NOMO-1 (cell line): Measurements from ENCODE around the gene ANKRD36.
"Not testable (repeated sequence)": the region's sequence is repeated elsewhere in the genome, so short reads cannot be mapped to it uniquely, and the experiment has no call there.

Experiments used
- DNase-seq, 2 experiments: peaks; one replicate each; lab custom pipeline; 2025; ENCODE audit not compliant: unreplicated experiment in 2 of 2; lab: John Stamatoyannopoulos, UW

ANKRD36 gene

GRCh38 chr2:97113050-97113881 lies at the start of gene ANKRD36:
Gene ANKRD36, plus strand, starts transcription at chr2:97113153. Its CDS starts 587 bp downstream, at chr2:97113740.
- DNase-seq, result not testable (repeated sequence)

- not testable (repeated sequence) for DNase-seq
These were observed 46.9 kb upstream of the ANKRD36 start for GRCh38 chr2:97066030-97066429.

GRCh38 chr2:97067279-97068004 lies 45.5 kb upstream of the ANKRD36 start:
- no peak for DNase-seq

- no peak for DNase-seq
These were observed 44.9 kb upstream of the ANKRD36 start for GRCh38 chr2:97068074-97068473.

- not testable (repeated sequence) for DNase-seq
These were observed 44.2 kb upstream of the ANKRD36 start for GRCh38 chr2:97068722-97069121.

- not testable (repeated sequence) for DNase-seq
These were observed 42.0 kb upstream of the ANKRD36 start for GRCh38 chr2:97070915-97071314.

GRCh38 chr2:97077213-97077612 lies 35.7 kb upstream of the ANKRD36 start:
- DNase-seq, result not testable (repeated sequence)

- not testable (repeated sequence) for DNase-seq
These were observed 32.1 kb upstream of the ANKRD36 start for GRCh38 chr2:97080855-97081254.

GRCh38 chr2:97082206-97082605 lies 30.7 kb upstream of the ANKRD36 start:
- not testable (repeated sequence) for DNase-seq

GRCh38 chr2:97083516-97083915 lies 29.4 kb upstream of the ANKRD36 start:
- DNase-seq, result not testable (repeated sequence)

- not testable (repeated sequence) for DNase-seq
These were observed 27.9 kb upstream of the ANKRD36 start for GRCh38 chr2:97085093-97085492.

GRCh38 chr2:97088706-97089105 lies 24.2 kb upstream of the ANKRD36 start:
- DNase-seq, result not testable (repeated sequence)

- DNase-seq, result not testable (repeated sequence)
These were observed 20.0 kb upstream of the ANKRD36 start for GRCh38 chr2:97092946-97093345.

- DNase-seq, result not testable (repeated sequence)
These were observed 18.8 kb upstream of the ANKRD36 start for GRCh38 chr2:97093983-97094771.

- DNase-seq, result peak; percentile 37 to 72
These were observed 18.0 kb upstream of the ANKRD36 start, which contains the start of gene FAHD2B for GRCh38 chr2:97094772-97095611. Gene FAHD2B, minus strand, starts transcription at chr2:97094882. Its CDS starts 3,176 bp downstream, at chr2:97091706.

GRCh38 chr2:97095661-97096060 lies 17.3 kb upstream of the ANKRD36 start:
- no peak for DNase-seq

GRCh38 chr2:97098786-97099372 lies 14.1 kb upstream of the ANKRD36 start:
- not testable (repeated sequence) for DNase-seq

GRCh38 chr2:97106878-97107277 lies 6.1 kb upstream of the ANKRD36 start:
- not testable (repeated sequence) for DNase-seq

GRCh38 chr2:97111246-97111645 lies 1.7 kb upstream of the ANKRD36 start:
- not testable (repeated sequence) for DNase-seq
